CD4-positive, alpha-beta T cell treated with Interleukin-2 at 100 ng/mL for 4 hours (primary cell): ENCODE measurements around the gene SLC2A6.

Experiments used
- DNase-seq: peaks from one replicate; pipeline ENCODE4 v3.0.0-alpha.2; 2020; ENCODE audit warnings: low spot score

The SLC2A6 gene

DNA sequence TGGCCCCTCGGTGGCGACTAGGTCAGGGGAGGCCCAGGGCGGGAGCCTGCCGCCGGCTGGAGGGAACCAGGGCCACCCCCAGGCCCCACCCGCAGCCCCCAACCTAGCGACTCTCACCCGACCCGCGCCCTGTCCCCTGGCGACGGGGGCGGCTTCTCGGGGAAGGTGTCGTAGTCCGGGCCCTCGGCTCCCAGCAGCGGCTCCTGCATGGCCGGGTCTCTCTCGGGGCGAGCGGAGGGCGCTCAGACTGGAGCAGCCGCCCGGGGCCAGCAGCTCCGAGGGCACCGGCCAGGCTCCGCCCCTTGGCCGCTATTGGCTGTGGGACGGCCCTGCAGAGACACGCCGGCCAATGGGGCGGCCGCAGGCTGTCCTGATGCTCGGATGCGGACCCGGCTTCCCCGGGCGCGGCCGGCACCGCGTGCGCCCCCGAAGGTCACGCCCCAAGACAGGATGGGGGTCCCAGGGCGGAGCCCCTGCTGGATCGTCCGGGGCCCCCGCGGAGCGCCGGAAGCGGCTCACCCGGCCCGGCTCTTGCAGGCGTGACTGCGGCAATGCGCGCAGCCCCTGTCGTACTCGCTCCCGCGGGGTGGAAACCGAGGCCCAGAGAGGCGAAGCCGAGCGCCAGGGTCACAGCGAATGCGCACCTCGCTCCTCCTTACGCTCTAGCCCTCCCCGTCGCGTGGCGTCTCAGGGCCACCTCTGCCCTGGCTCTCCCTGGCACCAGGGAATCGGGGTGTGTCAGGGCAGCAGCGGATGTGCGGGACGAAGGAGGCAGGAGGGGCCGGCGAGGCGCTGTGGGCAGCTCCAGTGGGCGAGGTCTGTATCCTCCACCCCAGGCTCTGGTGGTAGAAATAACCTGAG lies at the start of gene SLC2A6:
TSS of gene SLC2A6 (minus strand) at position 249 of the 861 bp plus-strand sequence. CDS start at position 209, 40 bp downstream.
- peak; percentile 78 for DNase-seq

- no peak for DNase-seq
These were observed 49.3 kb upstream of the SLC2A6 start for GRCh38 chr9:133528001-133528875.

DNA sequence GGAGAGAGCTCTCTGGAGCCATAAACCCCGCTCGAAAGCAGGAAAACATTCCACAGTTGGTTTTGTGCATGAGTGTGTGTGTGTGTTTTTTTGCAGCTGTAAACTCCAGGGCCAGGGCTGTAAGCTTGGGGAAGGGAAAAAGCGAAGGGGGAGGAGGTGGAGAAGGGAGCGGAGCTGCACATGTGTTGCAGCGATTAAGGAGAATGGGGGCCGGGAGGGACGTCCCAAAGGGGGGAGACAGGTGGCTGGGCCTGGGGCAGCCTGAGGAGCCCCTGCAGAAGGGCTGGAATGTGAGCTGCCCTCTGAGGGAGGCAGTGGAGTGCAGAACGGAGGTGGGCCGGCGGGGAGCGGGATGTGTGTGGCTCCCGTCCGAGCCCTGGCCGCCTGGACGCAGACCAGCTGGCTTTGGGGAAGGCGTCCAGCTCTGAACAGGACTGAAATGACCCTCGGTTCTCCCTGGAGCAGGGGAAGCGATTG lies 48.6 kb upstream of the SLC2A6 start:
- no peak for DNase-seq

GRCh38 chr9:133526721-133527321 lies 47.9 kb upstream of the SLC2A6 start:
- no peak for DNase-seq

- no peak for DNase-seq
These were observed 46.8 kb upstream of the SLC2A6 start for GRCh38 chr9:133525677-133526076.

DNA sequence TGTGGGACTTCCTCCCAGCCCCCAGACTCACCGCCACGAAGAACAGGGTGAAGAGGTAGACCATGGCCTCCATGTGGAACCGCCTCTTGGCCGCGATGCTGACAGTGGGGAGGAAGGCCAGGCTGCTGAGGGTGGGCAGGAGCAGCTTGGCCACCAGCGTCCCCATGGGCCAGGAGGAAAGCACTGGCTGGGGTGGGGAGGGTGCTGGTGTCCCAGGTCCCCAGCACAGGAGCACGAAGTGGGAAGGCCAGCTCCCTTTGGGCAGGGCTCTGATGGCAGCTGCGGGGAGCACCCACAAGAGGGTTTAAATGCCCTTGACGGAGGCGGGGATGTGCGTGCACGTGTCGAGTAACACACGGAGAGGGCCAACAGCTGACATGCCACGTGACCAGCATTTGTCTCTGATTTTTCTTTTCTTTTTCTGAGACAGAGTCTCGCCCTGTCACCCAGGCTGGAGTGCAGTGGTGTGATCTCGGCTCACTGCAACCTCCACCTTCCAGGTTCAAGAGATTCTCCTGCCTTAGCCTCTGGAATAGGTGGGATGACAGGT lies 45.9 kb upstream of the SLC2A6 start, which contains the start of gene MYMK:
TSS of gene MYMK (minus strand) at position 281 of the 550 bp plus-strand sequence. CDS start at position 166, 115 bp downstream.
- DNase-seq, result no peak

DNA sequence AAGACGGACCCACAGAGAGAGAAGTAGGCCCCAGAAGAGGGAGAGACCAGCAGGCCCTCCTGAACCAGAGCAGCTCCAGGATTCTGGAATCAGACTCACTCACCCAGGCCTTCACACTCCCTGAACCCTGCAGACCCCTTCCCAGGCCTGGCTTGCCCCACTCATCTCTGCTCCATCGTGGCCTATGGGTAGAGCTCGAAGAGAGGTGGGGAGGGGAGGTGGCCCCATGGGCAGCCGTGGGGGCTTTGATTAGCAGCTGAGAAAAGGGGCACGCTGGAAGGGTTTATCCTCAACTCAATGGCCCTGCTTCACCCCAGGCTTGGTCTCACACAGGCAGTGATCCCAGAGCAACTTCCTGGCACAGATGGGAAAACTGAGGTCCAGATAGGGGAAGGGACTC lies 45.2 kb upstream of the SLC2A6 start:
- no peak for DNase-seq

- DNase-seq, result no peak
These were observed 44.2 kb upstream of the SLC2A6 start for GRCh38 chr9:133523106-133523505.

DNA sequence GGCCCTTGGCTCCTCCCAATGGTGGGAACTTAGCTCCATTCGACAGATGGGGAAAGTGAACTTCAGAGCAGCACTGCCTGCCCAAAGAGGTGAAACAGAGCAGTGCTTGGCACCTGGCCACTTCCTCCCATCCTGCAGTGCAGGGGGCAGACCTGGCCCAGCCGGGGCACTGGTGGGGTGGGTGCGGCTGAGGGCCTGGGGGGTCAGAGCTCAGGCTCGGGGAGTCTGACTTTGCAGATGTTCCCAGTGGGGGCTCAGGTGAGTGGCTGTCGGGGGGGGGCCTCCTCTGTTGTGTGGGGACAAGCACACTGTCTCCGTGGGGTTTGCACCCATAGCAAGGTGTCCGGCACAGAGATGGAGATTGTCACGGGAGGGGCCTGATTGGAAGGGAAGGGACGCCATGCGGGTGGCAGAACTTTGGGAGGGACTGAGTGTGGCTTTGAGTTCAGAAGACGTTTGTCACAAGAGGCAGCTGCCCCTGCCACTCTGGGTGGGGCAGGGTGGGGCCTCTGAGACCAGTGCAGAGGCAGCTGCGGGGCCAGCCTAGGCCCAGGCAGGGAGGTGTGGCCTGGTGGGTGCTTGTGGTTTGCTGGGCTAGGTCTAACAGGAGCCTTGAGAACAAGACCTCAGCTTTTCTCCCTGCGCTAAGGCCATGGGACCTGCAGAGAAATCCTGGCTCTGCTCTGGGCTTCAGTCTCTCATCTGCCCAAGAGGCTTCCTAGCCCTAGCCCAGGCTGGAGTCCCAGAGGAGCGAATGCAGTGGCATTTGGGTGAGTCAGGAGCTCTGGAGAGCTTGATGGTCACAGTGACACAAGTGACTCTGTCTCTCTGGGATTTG lies 43.4 kb upstream of the SLC2A6 start:
- DNase-seq, result no peak

DNA sequence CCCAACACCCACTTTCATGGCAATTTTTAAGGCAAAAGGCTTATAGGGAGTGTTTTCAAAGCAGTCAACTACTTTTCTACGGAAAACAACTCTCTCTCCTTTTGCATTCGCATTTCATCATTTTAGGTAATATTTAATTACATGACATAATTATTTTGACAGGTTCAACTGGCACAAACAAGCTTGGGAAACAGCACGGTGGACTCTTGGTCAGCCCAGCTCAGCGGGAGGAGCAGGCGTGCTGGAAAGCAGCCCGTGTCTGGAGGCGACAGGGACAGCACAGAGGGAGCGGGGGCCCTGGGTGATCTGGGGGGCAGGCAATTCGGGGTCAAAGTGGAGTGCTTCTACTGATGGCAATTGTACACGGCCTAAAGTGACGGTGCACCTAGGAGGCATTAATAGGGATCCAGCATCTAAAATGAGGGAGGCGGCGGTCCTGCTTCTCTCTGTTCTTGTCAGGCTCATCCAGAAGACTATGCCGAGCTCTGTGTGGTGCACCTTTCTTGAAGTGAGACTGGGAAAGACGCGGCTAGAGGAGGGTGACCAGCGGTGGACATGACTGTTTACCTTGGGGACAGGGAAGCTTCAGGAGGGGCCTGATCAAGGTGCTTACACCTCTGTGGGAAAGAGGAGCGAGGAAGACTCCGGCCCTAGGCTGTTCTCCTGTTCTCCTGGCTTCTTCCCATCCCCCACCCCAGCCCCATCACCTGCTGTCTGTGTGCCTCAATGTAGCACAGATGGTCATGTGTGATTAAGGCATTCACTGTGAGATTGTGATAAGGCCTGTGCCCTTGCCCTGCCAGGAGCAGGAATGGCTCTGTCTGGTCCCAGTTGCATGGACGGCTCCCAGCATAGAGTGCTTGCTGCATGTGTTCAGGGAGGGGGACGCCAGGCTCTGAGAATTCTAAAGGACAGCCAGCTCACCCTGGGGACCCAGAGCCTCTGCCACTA lies 42.5 kb upstream of the SLC2A6 start:
- no peak for DNase-seq

- no peak for DNase-seq
These were observed 41.4 kb upstream of the SLC2A6 start for GRCh38 chr9:133520121-133520835.

DNA sequence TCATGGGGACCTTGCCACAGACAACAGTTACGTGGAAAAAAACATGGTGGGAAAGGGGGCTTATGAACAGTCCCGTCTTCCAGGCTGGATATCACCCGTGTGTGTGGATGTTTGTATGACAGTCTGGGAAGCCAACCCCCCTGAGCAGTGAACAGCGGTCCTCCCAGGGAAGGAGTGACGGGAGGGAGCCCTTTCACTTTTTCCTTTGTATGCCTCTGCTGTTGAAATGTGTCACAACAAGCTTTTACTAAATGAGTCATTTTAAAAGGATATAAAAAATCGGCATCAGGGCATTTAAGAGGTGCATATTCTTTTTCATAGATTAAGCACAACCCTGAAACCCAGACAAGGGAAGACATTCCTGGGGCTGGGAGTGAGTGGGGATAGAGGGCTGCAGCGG lies 40.8 kb upstream of the SLC2A6 start:
- DNase-seq, result no peak

DNA sequence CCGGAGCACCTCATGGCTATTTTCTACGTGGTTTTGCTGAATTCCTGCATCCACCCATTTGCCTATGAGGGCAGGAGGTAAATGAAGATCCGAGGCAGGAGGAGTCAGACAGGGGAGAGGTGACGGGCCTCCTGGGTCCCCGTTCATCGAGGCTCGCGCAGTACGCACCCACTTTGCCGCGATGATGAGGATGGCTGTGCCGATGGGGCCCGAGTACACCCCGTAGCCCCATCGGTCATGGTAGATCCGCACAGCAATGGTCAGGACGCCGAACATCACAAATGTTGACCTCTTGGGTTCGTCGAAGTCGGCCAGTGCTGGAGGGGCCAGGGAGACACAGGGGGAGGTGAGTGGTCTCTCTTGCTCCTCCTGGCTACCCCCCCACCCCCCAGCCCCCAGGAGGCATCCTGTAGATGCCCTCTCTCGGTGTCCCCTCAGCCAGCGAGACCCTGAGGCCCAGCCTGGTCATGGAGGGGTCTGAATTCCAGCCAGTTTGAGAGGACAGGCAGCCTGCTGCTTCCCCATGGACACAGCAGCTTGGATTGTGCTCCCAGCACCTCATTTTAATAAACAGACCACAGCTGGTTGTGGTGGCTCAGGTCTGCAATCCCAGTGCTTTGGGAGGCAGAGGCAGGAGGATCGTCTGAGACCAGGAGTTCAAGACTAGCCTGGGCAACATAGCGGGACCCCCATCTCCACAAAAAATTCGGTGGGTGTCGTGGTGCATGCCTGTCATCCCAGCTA lies 40.0 kb upstream of the SLC2A6 start:
- DNase-seq, result no peak

DNA sequence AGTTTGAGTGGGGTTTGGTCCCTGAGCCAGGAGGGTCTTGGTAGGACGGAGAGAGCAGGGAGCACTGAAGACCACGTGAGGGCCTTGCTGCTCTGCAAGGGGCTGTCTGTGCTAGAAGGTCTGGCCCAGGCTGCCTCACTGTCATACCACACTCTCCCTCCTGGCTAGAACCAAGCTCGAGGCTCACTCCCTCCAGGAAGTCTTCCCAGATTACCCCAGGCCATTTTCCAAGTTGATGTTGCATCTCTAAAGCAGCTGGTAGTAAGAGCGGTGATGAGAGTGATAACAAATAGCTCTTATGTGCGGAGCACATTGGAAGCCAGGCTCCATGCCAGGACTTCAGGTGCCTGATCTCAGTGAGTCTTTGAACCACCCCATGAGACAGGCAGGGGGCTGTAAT lies 39.3 kb upstream of the SLC2A6 start:
- no peak for DNase-seq

DNA sequence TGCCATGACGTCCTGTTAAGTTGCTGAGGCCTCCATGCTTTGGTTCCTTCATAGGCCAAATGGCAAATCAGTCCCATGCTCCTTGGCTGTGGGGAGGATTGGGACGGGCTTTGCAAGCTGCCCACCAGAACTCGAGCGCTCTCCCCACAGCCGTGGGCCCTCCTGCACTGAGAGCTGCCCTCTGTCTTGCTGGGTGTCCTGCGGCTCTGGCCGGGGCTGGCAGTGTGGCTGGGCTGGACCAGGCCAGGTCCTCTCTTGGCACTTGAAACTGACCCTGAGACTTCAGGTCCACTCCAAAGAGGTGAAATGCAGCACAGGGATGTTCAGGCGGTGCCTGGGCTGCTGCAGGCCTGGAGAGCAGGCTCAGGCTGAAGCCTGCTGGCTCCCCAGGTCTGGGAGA lies 38.8 kb upstream of the SLC2A6 start:
- no peak for DNase-seq

DNA sequence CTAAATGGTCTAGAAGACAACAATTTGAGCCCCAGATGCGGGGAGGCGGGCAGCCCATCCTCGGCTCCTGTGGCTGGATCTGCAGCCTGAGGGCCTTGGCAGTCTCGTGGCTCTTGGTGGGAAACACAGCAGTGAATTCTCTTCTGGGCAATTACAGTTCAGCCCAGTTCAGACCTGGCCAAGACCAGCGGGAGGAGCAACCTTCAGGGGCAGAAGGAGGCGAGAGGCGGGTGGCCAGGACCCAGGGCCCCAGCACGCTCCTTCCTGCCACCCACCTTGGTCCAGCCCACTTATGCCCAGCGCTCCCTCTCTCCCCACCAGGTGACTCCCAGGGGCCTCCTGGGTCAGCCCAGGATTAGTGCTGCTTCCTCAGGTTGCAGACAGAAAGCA lies 38.1 kb upstream of the SLC2A6 start:
- DNase-seq, result no peak

- DNase-seq, result no peak
These were observed 37.5 kb upstream of the SLC2A6 start for GRCh38 chr9:133516256-133516960.
